HCT116 (cell line): ENCODE measurements around the gene PIN1.

Experiments used
- MAX ChIP-seq: IDR thresholded peaks from 2 replicates; pipeline ENCODE4 v1.6.1; 2012
- RAD21 ChIP-seq: IDR thresholded peaks from 2 replicates; pipeline ENCODE4 v1.6.1; 2012; ENCODE audit warnings: low read depth, mild to moderate bottlenecking

- no peak for TF ChIP-seq RAD21
- no peak for TF ChIP-seq MAX
Measured at GRCh38 chr19:9878511-9879196, 43.5 kb downstream of the PIN1 start.
